ENCODE measurements around the gene SPHK1.

DNA sequence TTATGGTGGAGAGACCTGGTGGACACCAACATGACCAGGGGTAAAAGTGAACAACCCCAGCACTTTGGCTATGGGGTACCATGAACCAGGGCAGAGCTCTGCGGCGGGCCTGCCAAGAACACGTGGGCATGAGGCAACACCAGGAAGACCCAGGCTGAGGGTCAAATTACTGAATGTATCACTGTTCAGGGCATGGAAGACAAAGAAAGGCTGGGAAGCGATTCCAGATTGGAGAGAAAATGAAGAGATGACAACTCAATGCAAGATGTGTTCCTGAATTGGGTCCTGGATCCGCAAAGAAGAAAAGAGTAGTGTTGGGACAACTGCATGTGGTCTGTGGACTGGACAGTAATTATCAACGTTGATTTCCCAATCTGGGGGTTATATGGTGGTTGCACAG lies 19.8 kb downstream of the SPHK1 start:
- TF ChIP-seq CTCF (IDR thresholded peaks at IDR 0.05 in 4 of 5, conservative IDR thresholded peaks at IDR 0.05 in 1 of 5) (no peak), POLR2A (IDR thresholded peaks at IDR 0.05) (no peak)

Data from gastrocnemius medialis (tissue), 4 donors.